ENCODE measurements around the gene ADAMTS13. TPM values are rescaled to one million over a fixed set of nuclear protein-coding genes. Genes with fewer than 3 reads are reported as not detected.

ADAMTS13 gene
- total and polyA plus RNA-seq, 9 of the 15 experiments (the other 6 are each of a cell fraction or from before 2014, with no cell fraction given): 0.03 to 0.20 (median 0.04) TPM; not detected in 4

- Histone ChIP-seq H3K9me3 (replicated peaks; ENCODE audit: control insufficient read depth, insufficient read depth, low read depth, low read length) (no peaks in the 10 kb centered on the region), H2AFZ (ENCODE audit: low read depth, low read length) (no peak overlapping the region), H3K27me3 (ENCODE audit: control insufficient read depth in 2 of 2, insufficient read depth in 2 of 2, low read length in 2 of 2) (peaks cover 32 to 82% of the 10 kb centered on the region in 2 experiments; a peak in 4 of 5 replicates), H3K9ac (ENCODE audit: insufficient read depth in 1 of 2, low read depth in 2 of 2, low read length in 2 of 2) (no peak overlapping the region), H3K4me3 (no peak overlapping the region), H3K4me1 (replicated peaks in 1 of 2; ENCODE audit: control insufficient read depth in 2 of 2, insufficient read depth in 2 of 2, low read length in 2 of 2) (peaks cover 0 to 51% of the 10 kb centered on the region in 2 experiments; a peak in 3 of 5 replicates), H3K4me2 (ENCODE audit: insufficient read depth, low read length) (no peak overlapping the region), H3K36me3 (ENCODE audit: control insufficient read depth, insufficient read depth, low read length) (no peaks in the 10 kb centered on the region), H4K20me1 (replicated peaks; ENCODE audit: control insufficient read depth, insufficient read depth, low read length) (no peaks in the 10 kb centered on the region), H3K9me1 (ENCODE audit: control insufficient read depth, insufficient read depth, low read length) (no peaks in the 10 kb centered on the region), H3K27ac (ENCODE audit: extremely low read depth, low read depth, low read length) (no peak overlapping the region), H3K79me2 (ENCODE audit: control insufficient read depth, insufficient read depth, low read length) (no peaks in the 10 kb centered on the region)
- in situ Hi-C loops (cut with MboI) (no loop called here), intact Hi-C loops (cut with micrococcal nuclease) (no loop called here)
- FAIRE-seq: no peak
- WGBS (ENCODE audit: insufficient coverage, low coverage, missing lambda C conversion rate): 2% methylated on average over 9 of the region's 13 CpGs
- ATAC-seq: no peak
- no peak for DNase-seq (ENCODE audit: extremely low read depth in 1 of 4, low spot score in 3 of 4)
- ChIA-PET CTCF (ENCODE audit: low intra/inter-chr PET ratio) (no interaction called here), POLR2A (interaction anchor here (1.0 kb wide), 1 partner anchor 140 kb away, joined by 3 read pairs; no protein-coding TSS in a partner anchor)
- no TSS peak for BruUV-seq (replicated peaks)
- TF ChIP-seq GABPB1 (CRISPR knock-in tag; IDR thresholded peaks at IDR 0.05) (no peak), ADNP (tag; IDR thresholded peaks at IDR 0.05) (no peak), ZNF165 (CRISPR knock-in tag; IDR thresholded peaks at IDR 0.05; ENCODE audit: borderline replicate concordance) (no peak), NFRKB (IDR thresholded peaks at IDR 0.05; ENCODE audit: low read depth) (no peak), VEZF1 (CRISPR knock-in tag; IDR thresholded peaks at IDR 0.05) (no peak), PYGO2 (tag; IDR thresholded peaks at IDR 0.05) (no peak), NCOA4 (IDR thresholded peaks at IDR 0.05; ENCODE audit: partially characterized antibody) (no peak), BCLAF1 (IDR thresholded peaks at IDR 0.05; ENCODE audit: borderline replicate concordance in 1 of 2, control insufficient read depth in 1 of 2, low read depth in 2 of 2, low read length in 1 of 2) (no peak), ELF2 (CRISPR knock-in tag; IDR thresholded peaks at IDR 0.05) (no peak), MNT (conservative IDR thresholded peaks at IDR 0.05) (no peak), L3MBTL2 (IDR thresholded peaks at IDR 0.05) (no peak), IFI16 (CRISPR knock-in tag; IDR thresholded peaks at IDR 0.05) (no peak), SIN3A (IDR thresholded peaks at IDR 0.05; ENCODE audit: borderline replicate concordance in 2 of 2, control insufficient read depth in 1 of 2, low read depth in 2 of 2, low read length in 2 of 2) (no peak), ELK1 (CRISPR knock-in tag; IDR thresholded peaks at IDR 0.05) (no peak), SMARCB1 (IDR thresholded peaks at IDR 0.05; ENCODE audit: insufficient read length, low read depth) (no peak)
Observed at GRCh38 chr9:133490201-133490681, 68.1 kb downstream of the ADAMTS13 start.
